Mesendoderm (in vitro differentiated cells): Measurements from ENCODE around the gene DIPK1C.

Source experiments
- DNase-seq: peaks from one replicate; pipeline ENCODE4 v3.0.0; 2013
- H2AK5ac ChIP-seq: 2 replicates; pipeline ENCODE4 v1.6.1; 2013; ENCODE audit warnings: low read length, inconsistent platforms
- H2BK120ac ChIP-seq: 2 replicates; pipeline ENCODE4 v1.6.1; 2013; ENCODE audit warnings: low read depth, mild to moderate bottlenecking, low read length, moderate library complexity, mixed read lengths
- H2BK15ac ChIP-seq: replicated peaks from 2 replicates; pipeline ENCODE4 v1.6.1; 2013; ENCODE audit warnings: low read depth, mild to moderate bottlenecking, moderate library complexity
- H2BK5ac ChIP-seq: 2 replicates; pipeline ENCODE4 v1.6.1; 2013; ENCODE audit warnings: low read length, inconsistent platforms
- H3K18ac ChIP-seq: 2 replicates; pipeline ENCODE4 v1.6.1; 2013; ENCODE audit warnings: mild to moderate bottlenecking, low read length, mixed read lengths
- H3K23ac ChIP-seq: one replicate; pipeline ENCODE4 v1.6.1; 2013; ENCODE audit warnings: low read length
- H3K27ac ChIP-seq: 2 replicates; pipeline ENCODE4 v1.5.1; 2013; ENCODE audit warnings: low read depth, mild to moderate bottlenecking, inconsistent platforms, low read length, moderate library complexity
- H3K27me3 ChIP-seq: 2 replicates; pipeline ENCODE4 v1.6.1; 2013; ENCODE audit warnings: low read length, control low read depth, mild to moderate bottlenecking, inconsistent platforms; ENCODE audit not compliant: insufficient read depth, poor library complexity
- H3K36me3 ChIP-seq: 2 replicates; pipeline ENCODE4 v1.6.1; 2013; ENCODE audit warnings: low read length, inconsistent platforms; ENCODE audit not compliant: control insufficient read depth, insufficient read depth
- H3K4ac ChIP-seq: one replicate; pipeline ENCODE4 v1.6.1; 2013; ENCODE audit warnings: low read depth, mild to moderate bottlenecking, low read length, moderate library complexity
- H3K4me1 ChIP-seq: 2 replicates; pipeline ENCODE4 v1.6.1; 2013; ENCODE audit warnings: low read depth, low read length, inconsistent platforms; ENCODE audit not compliant: control insufficient read depth
- H3K4me2 ChIP-seq: 2 replicates; pipeline ENCODE4 v1.6.1; 2013; ENCODE audit warnings: low read length
- H3K4me3 ChIP-seq: 2 replicates; pipeline ENCODE4 v1.5.1; 2013; ENCODE audit warnings: mild to moderate bottlenecking, low read length
- H3K56ac ChIP-seq: one replicate; pipeline ENCODE4 v1.6.1; 2013; ENCODE audit warnings: low read length
- H3K79me1 ChIP-seq: 2 replicates; pipeline ENCODE4 v1.6.1; 2013; ENCODE audit warnings: low read length, inconsistent platforms
- H3K79me2 ChIP-seq: 2 replicates; pipeline ENCODE4 v1.6.1; 2013; ENCODE audit warnings: mild to moderate bottlenecking, low read length; ENCODE audit not compliant: control insufficient read depth, insufficient read depth
- H3K9ac ChIP-seq: 2 replicates; pipeline ENCODE4 v1.6.1; 2013; ENCODE audit warnings: low read length, inconsistent platforms
- H4K5ac ChIP-seq: one replicate; pipeline ENCODE4 v1.6.1; 2013; ENCODE audit warnings: low read length
- H4K8ac ChIP-seq: one replicate; pipeline ENCODE4 v1.6.1; 2013; ENCODE audit warnings: low read depth, mild to moderate bottlenecking, control low read depth, low read length, moderate library complexity
- WGBS: extraction: QIAGEN DNeasy Blood & Tissue Kit; methylation state at CpG from one replicate; pipeline ENCODE4 v1.1.7; 2013; ENCODE audit warnings: low lambda C conversion rate, missing lambda C conversion rate; ENCODE audit not compliant: insufficient coverage; ENCODE audit errors: extremely low coverage; 5-methylcytosine and 5-hydroxymethylcytosine counted together

The DIPK1C gene

DNA sequence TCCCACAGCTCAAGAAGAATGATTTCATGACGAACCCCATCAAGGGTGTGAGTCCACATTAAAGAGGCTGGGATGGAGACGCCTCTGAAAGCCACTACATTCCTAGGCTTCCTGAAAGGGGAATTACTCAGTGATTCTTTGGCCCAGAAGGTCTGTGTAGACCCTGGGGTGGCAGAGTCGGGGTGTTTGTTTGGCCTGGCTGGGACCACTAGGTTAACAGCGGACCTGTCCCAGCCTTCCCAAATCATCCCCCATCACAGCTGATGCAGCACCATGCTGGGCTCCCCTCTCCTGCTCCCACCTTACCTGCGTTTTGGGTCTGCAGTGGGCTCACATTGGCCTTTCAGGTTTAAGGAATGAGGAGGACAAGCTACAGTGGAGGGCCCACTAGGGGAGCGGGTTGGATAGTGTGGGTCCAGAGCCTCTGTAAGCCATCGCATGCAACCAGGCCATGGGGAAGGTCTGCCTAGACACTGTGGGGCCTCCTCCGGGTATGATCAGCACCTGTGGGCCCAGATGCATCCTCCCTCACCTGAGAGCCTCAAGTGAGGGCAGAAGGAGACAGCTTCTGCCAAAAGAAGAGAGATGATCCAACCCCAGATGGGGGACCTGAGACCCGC lies 16.2 kb downstream of the DIPK1C start:
- no peak overlapping the region for H4K8ac ChIP-seq
- no peak overlapping the region for H3K27ac ChIP-seq
- H3K18ac ChIP-seq, result no peak overlapping the region
- no peaks in the 10 kb centered on the region for H3K79me2 ChIP-seq
- peaks cover under 1% of the 10 kb centered on the region for H3K4me1 ChIP-seq
- no peak overlapping the region for H3K4me3 ChIP-seq
- H2BK15ac ChIP-seq, result no peak overlapping the region
- H2AK5ac ChIP-seq, result no peak overlapping the region
- no peak overlapping the region for H2BK5ac ChIP-seq
- no peak overlapping the region for H3K56ac ChIP-seq
- H3K27me3 ChIP-seq, result no peaks in the 10 kb centered on the region
- no peaks in the 10 kb centered on the region for H3K79me1 ChIP-seq
- H2BK120ac ChIP-seq, result no peak overlapping the region
- no peak overlapping the region for H3K4me2 ChIP-seq
- DNase-seq, result no peak
- WGBS, result no CpG with 5 or more reads among the region's 9 CpGs
- no peaks in the 10 kb centered on the region for H3K36me3 ChIP-seq
- no peak overlapping the region for H4K5ac ChIP-seq
- no peak overlapping the region for H3K4ac ChIP-seq
- H3K23ac ChIP-seq, result no peak overlapping the region
- H3K9ac ChIP-seq, result no peak overlapping the region

- no peak for DNase-seq
- H3K9ac ChIP-seq, result no peak overlapping the region
- no peak overlapping the region for H3K23ac ChIP-seq
- peaks cover 2% of the 10 kb centered on the region for H3K4me1 ChIP-seq
- no peak overlapping the region for H2AK5ac ChIP-seq
- no peak overlapping the region for H2BK5ac ChIP-seq
- no peak overlapping the region for H3K27ac ChIP-seq
- H3K4ac ChIP-seq, result no peak overlapping the region
- no peaks in the 10 kb centered on the region for H3K79me2 ChIP-seq
- H3K56ac ChIP-seq, result no peak overlapping the region
- H2BK15ac ChIP-seq, result no peak overlapping the region
- no peaks in the 10 kb centered on the region for H3K27me3 ChIP-seq
- H3K79me1 ChIP-seq, result no peaks in the 10 kb centered on the region
- no CpG with 5 or more reads among the region's 6 CpGs for WGBS
- no peaks in the 10 kb centered on the region for H3K36me3 ChIP-seq
- no peak overlapping the region for H4K5ac ChIP-seq
- H3K18ac ChIP-seq, result no peak overlapping the region
- H2BK120ac ChIP-seq, result no peak overlapping the region
- no peak overlapping the region for H3K4me2 ChIP-seq
- H3K4me3 ChIP-seq, result no peak overlapping the region
- H4K8ac ChIP-seq, result no peak overlapping the region
Observed at GRCh38 chr18:74438091-74438490, 19.0 kb downstream of the DIPK1C start.

GRCh38 chr18:74436158-74436769 lies 20.8 kb downstream of the DIPK1C start:
- no peak overlapping the region for H2BK120ac ChIP-seq

DNA sequence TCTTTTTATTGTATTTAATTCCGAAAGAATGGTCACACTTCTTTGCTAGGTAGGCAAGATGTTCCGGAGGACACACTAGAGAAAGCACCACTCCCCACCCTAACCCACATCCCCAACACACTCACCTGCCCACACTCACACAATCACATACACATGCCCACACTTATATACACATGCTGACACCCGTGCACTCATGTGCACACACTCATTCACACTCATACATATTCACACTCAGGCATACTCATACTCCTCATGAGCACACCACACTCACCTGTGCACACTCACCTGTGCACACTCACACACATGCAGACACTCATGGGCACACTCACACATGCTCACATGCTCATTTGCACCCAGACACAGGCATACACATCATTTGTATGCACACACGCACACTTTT lies 21.4 kb downstream of the DIPK1C start:
- H3K4me3 ChIP-seq, result no peak overlapping the region
- no CpG with 5 or more reads among the region's 4 CpGs for WGBS

More at GRCh38 chr18:74436158-74436769, 20.8 kb downstream of the DIPK1C start:
- H3K36me3 ChIP-seq, result no peaks in the 10 kb centered on the region
- peaks cover 2% of the 10 kb centered on the region for H3K4me1 ChIP-seq
- no peak overlapping the region for H2BK5ac ChIP-seq
- H4K5ac ChIP-seq, result no peak overlapping the region
- H3K18ac ChIP-seq, result no peak overlapping the region
- no peak overlapping the region for H3K4ac ChIP-seq
- H3K4me2 ChIP-seq, result no peak overlapping the region
- no peak overlapping the region for H3K9ac ChIP-seq
- no peaks in the 10 kb centered on the region for H3K79me2 ChIP-seq
- no peak overlapping the region for H3K4me3 ChIP-seq
- no peak overlapping the region for H3K27ac ChIP-seq
- H2BK15ac ChIP-seq, result no peak overlapping the region
- no CpG with 5 or more reads among the region's 14 CpGs for WGBS
- H2AK5ac ChIP-seq, result no peak overlapping the region
- no peak overlapping the region for H4K8ac ChIP-seq
- no peaks in the 10 kb centered on the region for H3K79me1 ChIP-seq
- H3K56ac ChIP-seq, result no peak overlapping the region
- no peak for DNase-seq
- no peak overlapping the region for H3K23ac ChIP-seq
- H3K27me3 ChIP-seq, result no peaks in the 10 kb centered on the region

DNA sequence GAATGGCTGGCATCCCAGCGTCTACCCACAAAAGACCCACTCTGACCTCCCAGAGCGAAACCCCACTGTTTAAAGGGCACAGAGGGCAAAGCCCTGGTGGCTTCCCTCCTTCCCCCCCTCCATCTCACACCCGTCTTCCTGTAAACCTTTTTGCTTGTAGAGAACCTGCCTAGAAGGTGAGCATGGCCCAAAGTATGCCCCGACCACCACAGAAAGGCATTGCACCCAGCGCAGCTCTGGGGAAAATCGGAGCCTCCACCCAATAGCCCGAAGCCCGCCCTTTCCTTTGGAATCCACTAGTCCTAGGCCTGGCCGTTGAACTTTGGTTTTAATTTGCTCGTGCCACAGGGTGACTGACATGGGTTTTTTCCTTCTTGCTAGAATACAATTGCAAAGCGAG lies 22.6 kb downstream of the DIPK1C start:
- Histone ChIP-seq H3K9ac (no peak overlapping the region), H3K4ac (no peak overlapping the region), H3K18ac (no peak overlapping the region), H2BK5ac (no peak overlapping the region), H3K36me3 (no peaks in the 10 kb centered on the region), H3K4me1 (peaks cover 2% of the 10 kb centered on the region), H2BK120ac (no peak overlapping the region), H3K23ac (no peak overlapping the region), H4K8ac (no peak overlapping the region), H3K27me3 (no peaks in the 10 kb centered on the region), H3K4me2 (no peak overlapping the region), H2BK15ac (no peak overlapping the region), H2AK5ac (no peak overlapping the region), H3K79me1 (no peaks in the 10 kb centered on the region), H4K5ac (no peak overlapping the region), H3K27ac (no peak overlapping the region), H3K56ac (no peak overlapping the region), H3K79me2 (no peaks in the 10 kb centered on the region), H3K4me3 (no peak overlapping the region)
- no CpG with 5 or more reads among the region's 11 CpGs for WGBS
- no peak for DNase-seq

More for the DNA sequence above, 21.4 kb downstream of the DIPK1C start:
- no peak overlapping the region for H2BK120ac ChIP-seq
- peaks cover 2% of the 10 kb centered on the region for H3K4me1 ChIP-seq
- H2BK15ac ChIP-seq, result no peak overlapping the region
- H3K9ac ChIP-seq, result no peak overlapping the region
- no peak overlapping the region for H3K4ac ChIP-seq
- no peak for DNase-seq
- no peak overlapping the region for H3K4me2 ChIP-seq
- H3K27ac ChIP-seq, result no peak overlapping the region
- H3K79me1 ChIP-seq, result no peaks in the 10 kb centered on the region
- no peaks in the 10 kb centered on the region for H3K36me3 ChIP-seq
- H3K23ac ChIP-seq, result no peak overlapping the region
- no peak overlapping the region for H3K56ac ChIP-seq
- H2AK5ac ChIP-seq, result no peak overlapping the region
- no peak overlapping the region for H4K5ac ChIP-seq
- H3K79me2 ChIP-seq, result no peaks in the 10 kb centered on the region
- H3K27me3 ChIP-seq, result no peaks in the 10 kb centered on the region
- no peak overlapping the region for H4K8ac ChIP-seq
- H3K18ac ChIP-seq, result no peak overlapping the region
- no peak overlapping the region for H2BK5ac ChIP-seq
